GM18858 (cell line): ENCODE data around the gene WDR77.

Experiments used
- ATAC-seq: cut with Tn5 transposase; IDR thresholded peaks from one replicate; pipeline ENCODE4 v1.9.1; 2021; ENCODE audit not compliant: unreplicated experiment

WDR77 gene

DNA sequence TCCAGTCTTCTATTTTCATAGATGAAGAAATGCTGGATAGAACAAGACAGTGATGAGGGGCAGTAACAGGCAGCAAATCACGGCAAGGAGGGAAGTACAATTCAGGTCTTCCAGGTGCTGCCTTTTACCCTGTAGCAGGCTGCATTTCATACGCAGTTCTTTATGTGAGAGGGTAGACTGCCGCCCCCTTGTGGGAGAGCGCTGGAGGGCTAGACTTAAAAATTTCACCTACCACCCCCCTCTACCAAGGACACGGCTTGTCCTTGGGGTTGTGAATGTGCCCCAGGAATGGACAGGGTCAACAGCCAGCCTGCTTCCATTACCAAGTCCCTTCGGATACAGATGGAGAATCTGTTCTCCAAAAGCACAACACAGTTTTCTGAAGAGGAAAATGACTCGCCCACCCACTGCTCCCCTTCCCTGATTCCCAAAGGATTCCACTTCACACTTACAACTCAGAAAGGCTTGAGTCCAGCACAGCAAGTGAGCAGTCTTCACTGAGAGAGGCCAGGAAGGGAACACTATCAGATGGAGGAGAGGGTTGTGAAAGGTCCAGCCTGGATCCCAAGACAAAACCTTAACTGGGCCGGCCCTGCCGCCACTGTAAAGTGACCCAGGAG is 7.4 kb downstream of the WDR77 start:
- ATAC-seq = no peak

DNA sequence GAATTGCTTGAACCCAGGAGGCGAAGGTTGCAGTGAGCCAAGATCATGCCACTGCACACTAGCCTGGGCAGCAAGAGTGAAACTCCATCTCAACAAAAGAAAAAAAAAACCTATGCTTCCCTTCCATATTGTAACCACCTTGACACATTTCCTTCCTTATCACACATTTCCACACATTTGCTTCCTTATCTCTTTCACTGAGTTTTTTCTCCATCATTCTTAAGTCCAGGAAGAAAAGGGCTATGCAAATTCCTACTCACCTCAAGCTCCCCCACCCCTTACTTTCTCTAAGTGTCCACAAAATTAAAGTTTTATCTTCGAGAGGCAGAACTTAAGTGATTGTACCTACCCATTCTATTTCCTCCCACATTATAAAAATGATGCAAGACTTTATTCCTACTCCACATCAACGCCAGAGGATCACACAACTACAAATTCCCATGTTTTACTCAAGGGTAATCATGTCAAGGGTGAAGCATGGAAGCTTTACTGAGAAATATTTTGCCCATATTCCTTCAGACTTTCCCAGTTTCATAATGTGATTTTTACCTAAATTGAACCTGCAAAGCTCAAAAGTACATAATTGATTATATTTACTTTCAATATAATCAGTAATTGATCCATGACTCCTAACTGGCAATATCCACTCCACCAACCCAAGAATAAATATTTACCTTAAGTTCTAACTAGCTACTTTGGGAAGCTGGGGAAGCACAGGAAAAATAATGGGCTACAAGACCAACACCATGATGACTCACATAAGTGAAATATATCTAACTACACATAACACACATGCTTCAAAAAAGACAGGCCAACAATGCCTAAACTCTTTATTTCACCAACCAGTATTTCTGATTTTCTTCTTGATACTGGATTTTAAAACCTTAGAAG is 9.3 kb downstream of the WDR77 start:
- no peak for ATAC-seq

DNA sequence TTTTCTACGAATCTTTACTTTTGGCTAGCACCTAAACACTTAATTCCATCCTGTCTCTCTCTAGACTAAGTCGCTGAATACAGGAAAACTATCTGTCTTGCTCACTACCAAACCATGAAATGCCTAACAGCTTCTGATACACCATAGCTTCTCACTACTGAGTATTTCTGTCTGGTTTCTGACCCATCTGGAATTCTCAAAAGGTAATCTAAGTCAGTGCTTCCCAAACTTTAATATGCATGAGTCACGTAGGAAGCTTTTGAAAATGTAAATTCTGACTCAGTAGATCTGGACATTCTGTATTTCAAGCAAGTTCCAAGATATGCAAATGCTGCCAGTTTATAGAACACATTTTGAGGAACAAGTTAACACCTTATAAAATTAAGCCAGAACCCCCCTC is 12.3 kb downstream of the WDR77 start:
- ATAC-seq = no peak

DNA sequence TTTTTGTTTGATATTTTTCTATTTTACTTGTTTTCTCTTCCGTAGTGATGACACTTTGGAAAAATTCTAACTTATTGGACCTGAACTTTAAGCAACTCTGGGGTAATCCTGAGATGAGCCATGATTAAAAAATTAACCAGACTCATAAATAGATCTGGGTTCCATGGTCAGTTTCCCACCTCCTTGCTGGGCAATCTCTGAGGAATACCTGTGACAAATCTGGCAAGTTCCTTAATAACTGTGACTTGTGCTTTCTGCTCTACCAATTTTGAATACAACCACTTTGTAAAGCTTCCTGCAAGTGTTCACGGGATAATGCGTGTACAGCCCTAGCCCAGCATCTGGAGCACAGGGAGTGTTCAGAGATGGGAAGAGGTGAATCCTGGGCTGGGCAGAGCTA is 24.8 kb downstream of the WDR77 start:
- ATAC-seq = no peak

DNA sequence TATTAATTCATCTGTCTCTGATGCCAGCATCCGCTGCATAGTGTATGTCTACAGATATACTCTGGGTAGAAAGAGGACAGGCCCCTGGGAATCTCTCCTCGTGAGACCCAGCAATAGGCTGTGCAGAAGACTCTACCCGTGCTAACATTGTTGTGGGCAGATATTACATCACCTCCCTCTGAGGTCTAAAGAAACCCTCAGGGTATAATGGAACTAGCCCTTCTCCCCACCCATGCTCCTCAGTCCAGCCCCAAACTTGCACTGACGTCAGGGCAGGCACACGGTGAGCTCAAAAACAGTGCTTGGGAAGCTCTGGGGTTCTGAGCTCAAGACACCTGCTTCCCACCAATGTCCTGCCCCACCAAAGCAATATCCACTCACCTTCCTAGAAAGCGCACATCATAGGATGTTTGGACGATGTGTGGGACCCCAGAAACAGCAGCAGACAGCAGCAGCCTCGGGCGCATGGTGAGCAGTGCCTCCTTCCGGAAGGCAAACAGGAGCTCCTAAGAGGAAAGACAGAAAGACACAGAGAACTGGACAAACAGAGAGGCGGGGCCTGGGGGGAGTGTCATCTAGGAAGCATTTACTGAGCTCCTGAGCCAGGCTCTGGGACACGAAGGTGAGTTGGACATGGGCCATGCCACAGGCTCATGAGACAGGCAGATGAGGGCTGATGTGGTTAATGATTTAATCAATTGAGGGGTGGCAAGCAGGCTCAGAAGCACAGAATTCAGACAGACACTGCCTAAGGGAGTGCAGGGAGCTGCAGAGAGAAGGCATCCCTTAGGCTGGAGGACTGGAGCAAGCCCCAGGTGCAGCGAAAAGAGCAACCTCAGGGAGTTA is 26.3 kb downstream of the WDR77 start:
- ATAC-seq = no peak

DNA sequence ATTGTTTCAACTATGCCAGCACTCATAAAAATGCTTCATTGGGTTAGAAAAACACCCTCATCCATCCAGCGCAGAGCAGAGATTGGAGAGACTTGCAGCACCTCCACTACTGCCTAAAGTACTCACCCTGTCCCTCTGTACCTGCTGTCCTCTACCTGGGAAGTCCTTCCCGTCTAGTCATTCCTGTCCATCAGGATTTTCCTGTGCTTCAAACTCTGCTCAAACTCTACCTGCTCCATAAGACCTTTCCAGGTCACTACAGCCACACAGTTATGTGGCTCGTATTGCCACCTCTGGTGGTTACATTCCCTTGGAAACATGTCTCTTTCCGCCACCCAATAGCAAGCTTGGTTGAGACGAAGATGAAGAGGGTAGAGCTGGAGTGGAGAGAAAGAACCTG is 28.7 kb downstream of the WDR77 start:
- no peak for ATAC-seq

DNA sequence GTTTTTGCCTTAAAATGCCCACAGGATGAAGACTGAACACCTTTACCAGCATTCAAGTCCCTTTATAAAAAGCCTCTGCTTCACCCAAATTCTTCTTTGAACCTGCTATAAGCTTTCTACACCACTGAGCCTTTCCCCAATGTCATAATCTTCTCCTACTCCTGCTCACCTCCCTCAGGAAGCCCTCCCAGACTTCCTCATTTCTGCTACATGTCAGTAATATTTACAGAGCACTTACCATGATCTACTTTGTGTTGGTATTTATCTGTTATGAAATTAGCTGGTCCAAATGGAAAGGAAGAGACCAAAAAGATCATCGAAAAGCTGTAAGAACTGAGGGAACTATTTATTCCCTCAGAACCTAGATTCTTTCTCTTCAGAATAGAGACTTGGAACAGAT is 30.0 kb downstream of the WDR77 start:
- no peak for ATAC-seq

DNA sequence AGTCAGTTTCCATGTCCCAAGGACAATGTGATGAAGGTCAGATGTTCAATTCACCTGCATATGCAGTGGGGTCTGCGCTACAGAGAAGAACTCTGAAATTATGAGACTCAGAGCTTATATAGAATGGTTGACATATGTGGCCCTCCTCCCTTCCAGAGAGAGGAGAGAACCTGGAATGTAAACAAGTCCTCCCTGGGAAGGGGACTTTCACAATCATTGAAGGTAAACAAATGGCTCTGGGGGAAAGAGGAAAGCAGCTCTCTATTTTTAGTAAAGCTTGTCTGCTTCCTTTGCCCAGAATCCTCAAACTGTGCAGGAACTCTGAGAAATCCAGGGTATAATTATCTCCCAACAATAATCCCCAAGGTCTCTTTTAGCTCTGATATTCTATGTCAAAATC is 31.3 kb downstream of the WDR77 start:
- no peak for ATAC-seq

DNA sequence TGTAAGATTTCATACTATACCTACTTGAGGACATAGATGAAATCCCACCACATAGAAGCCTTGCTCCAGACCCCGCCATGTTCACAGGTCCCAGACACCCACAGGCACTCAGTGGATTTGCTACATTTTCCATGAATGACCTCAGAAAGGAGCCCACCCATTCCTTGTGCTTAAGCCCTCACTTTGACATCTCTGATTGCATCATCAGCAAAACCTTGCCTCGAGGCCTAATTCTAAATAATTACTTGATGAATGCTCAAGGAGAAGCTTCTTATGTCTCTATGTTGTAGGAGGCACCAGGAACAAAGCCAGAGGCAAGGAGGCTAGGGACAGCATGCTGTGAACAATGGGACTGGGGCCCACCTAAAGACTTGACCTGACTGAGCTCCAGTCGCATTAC is 33.6 kb downstream of the WDR77 start:
- ATAC-seq = no peak

DNA sequence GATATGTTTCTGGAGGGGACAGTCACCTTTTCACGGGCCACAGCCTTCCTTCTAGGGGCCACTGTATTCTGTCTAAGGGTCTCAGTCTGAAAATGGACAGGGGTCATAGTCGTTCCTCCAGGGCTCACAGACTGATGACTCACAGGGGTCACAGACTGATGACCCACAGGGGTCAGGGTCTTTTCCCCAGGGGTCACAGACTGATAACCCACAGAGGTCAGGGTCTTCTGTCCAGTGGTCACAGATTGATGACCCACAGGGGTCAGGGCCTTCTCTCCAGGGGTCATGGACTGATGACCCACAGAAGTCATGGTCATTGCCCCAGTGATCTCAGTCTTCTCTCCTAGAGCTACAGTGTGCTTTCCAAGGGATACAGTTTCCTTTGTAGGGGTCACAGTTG is 34.3 kb downstream of the WDR77 start:
- ATAC-seq = no peak

DNA sequence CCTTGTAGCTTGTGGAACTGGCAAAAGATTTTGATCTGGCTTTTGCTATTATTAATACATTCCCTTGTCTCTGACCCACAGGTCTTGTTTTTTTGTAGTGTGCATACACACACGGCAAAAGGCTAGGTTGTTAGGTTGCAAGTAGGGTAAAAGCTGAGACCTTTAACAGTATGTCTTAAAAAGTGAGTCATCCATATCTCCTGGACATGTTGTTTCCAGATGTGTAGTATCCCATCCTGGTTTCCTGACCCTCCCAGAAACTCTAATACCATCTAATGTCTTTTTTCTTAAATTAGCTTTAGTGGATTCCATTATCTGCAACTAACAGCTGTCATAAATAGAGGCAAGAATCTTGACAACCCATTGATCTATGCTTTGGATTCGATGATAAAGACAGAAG is 36.2 kb downstream of the WDR77 start:
- no peak for ATAC-seq

DNA sequence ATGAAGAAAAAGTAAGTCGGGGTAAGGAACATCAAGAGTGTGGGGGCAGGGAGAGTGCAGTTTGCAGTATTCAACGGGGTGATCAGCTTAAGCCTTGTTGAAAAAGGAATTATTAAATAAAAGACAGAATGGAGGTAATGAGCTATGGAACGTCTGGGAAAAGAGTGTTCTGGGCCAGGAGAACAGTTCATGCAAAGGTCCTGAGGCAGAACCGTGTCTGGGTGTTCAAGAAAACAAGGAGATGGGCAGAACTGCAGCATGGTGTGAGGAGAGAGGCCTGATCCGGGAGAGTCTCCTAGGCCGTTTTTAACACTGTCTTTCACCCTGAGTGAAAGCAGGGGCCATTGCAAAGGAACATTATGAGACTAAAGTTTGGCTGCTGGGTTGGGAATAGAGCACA is 41.8 kb downstream of the WDR77 start:
- ATAC-seq = no peak

DNA sequence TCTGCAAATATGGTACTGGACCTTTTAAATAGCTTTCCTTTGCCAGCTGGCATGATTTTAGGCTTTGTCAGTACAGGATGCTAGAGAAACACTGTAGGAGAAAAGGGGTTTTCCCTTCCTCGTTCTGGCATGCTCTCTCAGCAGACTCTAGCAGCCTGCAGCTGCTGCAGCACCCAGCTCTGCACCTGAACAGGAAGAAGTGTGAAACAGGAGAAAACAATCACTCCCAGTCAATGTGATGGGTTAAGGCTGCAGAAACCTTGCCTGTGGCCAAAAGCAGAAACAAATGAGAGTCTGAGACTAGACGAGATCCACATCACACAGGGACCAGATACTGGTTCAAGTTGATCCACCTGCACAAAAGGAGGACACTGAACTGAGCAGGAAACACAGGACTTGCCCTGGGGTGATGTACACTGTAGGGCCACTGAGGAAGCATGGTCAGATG is 42.7 kb downstream of the WDR77 start:
- peak; percentile 87 for ATAC-seq

DNA sequence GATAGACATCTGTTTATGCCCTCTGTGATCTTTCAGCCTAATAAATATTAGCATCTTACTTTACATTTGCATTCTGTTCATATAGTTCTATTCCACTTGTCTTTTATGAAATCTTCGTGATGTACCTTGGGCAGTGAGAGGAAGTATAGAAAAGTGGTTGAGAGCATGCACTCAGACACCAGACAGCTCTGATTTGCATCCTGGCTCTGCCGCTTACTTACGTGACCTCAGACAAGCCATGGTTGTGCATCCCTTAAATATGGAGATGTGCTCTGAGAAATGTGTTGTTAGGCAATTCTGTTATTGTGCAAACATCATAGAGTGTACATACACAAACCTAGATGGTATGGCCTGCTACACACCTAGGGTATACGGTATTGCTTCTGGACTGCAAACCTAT is 44.5 kb downstream of the WDR77 start:
- no peak for ATAC-seq

DNA sequence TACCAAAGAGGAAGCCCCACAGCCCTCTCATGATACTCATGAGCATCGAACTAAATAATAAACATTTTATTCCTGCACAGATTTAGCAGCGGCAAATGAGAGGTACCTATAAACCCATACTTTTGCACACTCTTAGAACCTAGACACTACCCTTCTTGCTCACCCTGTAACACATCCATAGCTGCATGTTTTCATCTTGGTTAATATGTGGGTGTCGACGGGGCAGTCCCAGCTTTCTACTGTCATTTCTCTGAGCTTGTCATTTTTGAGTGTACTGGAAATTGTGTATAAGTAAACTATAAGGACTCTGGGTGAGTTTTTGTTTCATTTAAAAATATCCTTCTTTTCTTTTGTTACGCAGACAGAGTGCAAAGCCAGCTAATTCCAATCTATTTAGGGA is 47.0 kb downstream of the WDR77 start:
- no peak for ATAC-seq

DNA sequence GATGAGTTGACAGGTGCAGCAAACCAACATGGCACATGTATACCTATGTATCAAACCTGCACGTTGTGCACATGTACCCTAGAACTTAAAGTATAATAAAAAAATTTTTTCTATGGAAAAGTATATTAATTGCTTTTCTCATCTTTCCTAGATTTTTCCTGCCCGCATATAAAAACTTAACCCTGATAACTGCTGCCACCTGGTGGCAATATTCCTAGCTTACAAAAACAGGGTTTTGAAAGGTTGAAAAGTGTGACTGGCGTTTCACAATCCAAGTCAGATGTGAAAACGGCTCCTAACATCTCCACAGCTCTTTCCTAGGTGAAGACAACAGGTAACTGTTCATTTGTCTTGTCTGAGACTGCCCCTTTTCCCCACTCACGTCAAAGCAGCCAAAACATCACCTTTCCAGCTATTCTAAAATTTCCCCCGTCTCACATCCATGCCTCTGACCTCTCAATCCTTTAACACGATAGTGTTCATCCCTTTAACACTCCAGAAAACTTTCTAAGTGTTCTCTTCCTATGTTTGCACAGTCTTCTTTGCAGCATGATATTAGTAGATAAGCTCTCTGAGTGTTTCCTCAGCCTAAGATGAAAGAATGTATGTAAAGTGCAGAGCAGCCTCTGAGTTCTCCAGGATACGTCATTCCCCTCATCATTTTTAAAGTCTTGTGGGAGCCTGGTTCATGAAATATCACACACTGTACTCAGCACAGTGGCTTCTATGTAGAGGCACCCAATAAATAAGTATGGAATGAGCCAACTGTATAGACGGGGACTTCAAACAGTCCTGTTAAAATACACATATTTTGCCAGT is 49.1 kb downstream of the WDR77 start:
- ATAC-seq = no peak

DNA sequence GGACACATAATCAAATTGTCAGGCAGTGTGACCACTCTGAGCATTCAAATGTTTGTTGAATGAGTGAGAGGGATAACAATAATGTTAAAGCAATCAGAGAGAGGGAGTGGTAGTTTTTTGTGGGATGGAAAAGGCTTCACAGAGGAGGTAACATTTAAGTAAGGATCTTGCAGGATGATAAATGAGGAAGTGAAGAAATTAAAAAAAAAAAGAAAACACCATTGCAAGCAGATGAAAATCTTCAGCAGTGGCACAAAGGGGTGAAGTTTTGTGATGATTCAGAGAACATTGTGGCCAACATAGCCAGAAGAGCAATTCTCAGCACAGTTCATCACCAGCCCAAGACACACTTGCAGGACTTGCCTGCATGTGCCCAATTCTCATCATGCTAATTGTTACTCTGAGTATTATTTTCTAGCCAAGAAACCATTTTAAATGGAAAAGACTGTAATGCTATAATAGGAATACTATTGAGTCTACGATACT is 56.6 kb downstream of the WDR77 start:
- ATAC-seq = no peak

DNA sequence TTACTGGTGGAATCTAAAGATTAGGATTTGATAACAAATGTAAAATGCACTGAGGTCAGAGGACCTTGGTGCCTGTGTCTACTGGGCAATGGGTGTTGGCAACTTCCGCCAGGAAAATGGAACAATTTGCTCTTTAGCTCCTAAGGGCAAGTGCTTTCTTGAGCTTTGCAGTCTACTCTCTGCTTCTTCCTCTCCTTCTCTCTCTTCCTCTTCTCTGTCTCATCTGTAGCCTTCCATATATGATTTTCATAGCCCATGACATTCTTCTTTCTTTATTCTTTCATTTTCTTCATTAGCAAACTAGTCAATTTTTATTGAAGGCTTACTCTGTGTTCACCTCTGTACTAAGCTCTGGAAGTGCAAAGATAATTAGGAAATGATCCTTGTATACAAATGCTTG is 57.0 kb downstream of the WDR77 start:
- no peak for ATAC-seq
